Activated naive CD4-positive, alpha-beta T cell treated with anti-CD3 and anti-CD28 coated beads for 36 hours (primary cell): ENCODE data around the gene URGCP. TPM values are rescaled to one million over a fixed set of nuclear protein-coding genes. Genes with fewer than 3 reads are reported as not detected.

Experiments
- CTCF ChIA-PET: fragments of 350-600 bp; sonication (Branson Sonifier 250); formaldehyde crosslinking; loops from one replicate; lab custom pipeline; 2021; ENCODE audit warnings: antibody characterized with exemption; lab: Charles Lee
- DNase-seq: peaks from one replicate; pipeline ENCODE4 v3.0.0-alpha.2; 2020
- H3K27ac Mint-ChIP-seq: one replicate; pipeline ENCODE4 v1.8.0; 2021; ENCODE audit warnings: mild to moderate bottlenecking, mixed read lengths
- H3K27me3 Mint-ChIP-seq: one replicate; pipeline ENCODE4 v1.8.0; 2021; ENCODE audit warnings: low read depth, mixed read lengths
- H3K36me3 Mint-ChIP-seq: one replicate; pipeline ENCODE4 v1.8.0; 2021; ENCODE audit warnings: low read depth, mixed read lengths
- H3K4me1 Mint-ChIP-seq: one replicate; pipeline ENCODE4 v1.8.0; 2021; ENCODE audit warnings: low read depth, mixed read lengths
- H3K4me3 Mint-ChIP-seq: one replicate; pipeline ENCODE4 v1.8.0; 2021; ENCODE audit warnings: mild to moderate bottlenecking, moderate library complexity, mixed read lengths
- H3K9me3 Mint-ChIP-seq: one replicate; pipeline ENCODE4 v1.8.0; 2021; ENCODE audit warnings: mixed read lengths
- intact Hi-C: fragments of 100-400 bp; cut with micrococcal nuclease; formaldehyde crosslinking; loops from one replicate; pipeline ENCODE4 v1.15.1; 2023
- total RNA-seq, 2 experiments: library from RNA; stranded (reverse); gene quantifications; one replicate each; pipeline ENCODE4 v1.2.3, GENCODE V29; 2021

The URGCP gene
- total RNA-seq, 2 experiments from 2014 or later: 21.5 to 23.9 TPM

- Mint-ChIP-seq H3K9me3 (no peaks in the 10 kb centered on the region), H3K4me3 (no peak overlapping the region), H3K27ac (no peak overlapping the region), H3K27me3 (no peaks in the 10 kb centered on the region), H3K4me1 (no peaks in the 10 kb centered on the region), H3K36me3 (peaks cover 2% of the 10 kb centered on the region)
- no peak for DNase-seq
- intact Hi-C loops: no loop called here
- CTCF ChIA-PET: no interaction called here
These were observed 31.0 kb upstream of the URGCP start for GRCh38 chr7:43937444-43937843.

DNA sequence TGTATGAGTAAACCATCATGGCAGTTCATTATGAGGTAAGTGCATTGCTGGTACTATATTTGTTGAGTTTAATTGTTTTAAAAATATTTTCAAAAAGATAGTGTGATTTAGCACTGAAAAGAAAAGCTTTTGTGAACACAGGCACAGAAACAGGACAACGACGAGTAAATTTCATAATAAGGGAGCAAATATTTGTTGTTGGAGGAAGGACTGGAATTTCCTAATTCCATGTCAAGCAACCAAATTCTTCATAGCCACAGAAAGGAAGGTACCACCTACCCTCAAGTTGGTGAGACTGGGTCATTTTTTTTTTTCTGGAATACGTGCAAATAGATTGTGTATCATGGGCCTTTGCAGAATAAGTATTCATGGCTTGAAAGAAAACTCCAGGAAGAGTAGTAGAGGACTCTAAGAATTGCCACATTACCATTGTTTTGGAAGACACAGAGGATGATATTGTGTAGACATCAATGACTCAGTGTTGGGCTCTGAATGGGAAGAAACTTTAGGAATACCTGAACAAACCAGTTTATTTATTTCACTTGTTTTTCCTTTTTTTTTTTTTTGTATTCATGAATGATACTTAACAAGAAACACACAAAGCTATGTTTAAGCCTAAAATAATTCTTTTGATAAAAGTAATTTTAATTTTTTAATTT is 27.6 kb upstream of the URGCP start:
- H3K4me1 Mint-ChIP-seq: peaks cover 5% of the 10 kb centered on the region
- CTCF ChIA-PET: interaction anchor here (0.6 to 0.7 kb wide), 2 partner anchors 11 to 609 kb away, joined by 3 read pairs; no protein-coding TSS in a partner anchor
- H3K27ac Mint-ChIP-seq: no peak overlapping the region
- intact Hi-C loops: no loop called here
- H3K9me3 Mint-ChIP-seq: no peaks in the 10 kb centered on the region
- no peak overlapping the region for H3K4me3 Mint-ChIP-seq
- no peak for DNase-seq
- peaks cover 5% of the 10 kb centered on the region for H3K36me3 Mint-ChIP-seq
- no peaks in the 10 kb centered on the region for H3K27me3 Mint-ChIP-seq

GRCh38 chr7:43931346-43931745 is 24.9 kb upstream of the URGCP start:
- peak; percentile 15 for DNase-seq
- Mint-ChIP-seq H3K9me3 (no peaks in the 10 kb centered on the region), H3K36me3 (peaks cover 12% of the 10 kb centered on the region), H3K4me3 (peak overlapping the region; percentile 33), H3K4me1 (peaks cover 23% of the 10 kb centered on the region), H3K27ac (no peak overlapping the region), H3K27me3 (no peaks in the 10 kb centered on the region)
- intact Hi-C loops: no loop called here
- CTCF ChIA-PET: interaction anchor here (0.6 kb wide), 1 partner anchor 35 kb away, joined by 4 read pairs; no protein-coding TSS in a partner anchor

DNA sequence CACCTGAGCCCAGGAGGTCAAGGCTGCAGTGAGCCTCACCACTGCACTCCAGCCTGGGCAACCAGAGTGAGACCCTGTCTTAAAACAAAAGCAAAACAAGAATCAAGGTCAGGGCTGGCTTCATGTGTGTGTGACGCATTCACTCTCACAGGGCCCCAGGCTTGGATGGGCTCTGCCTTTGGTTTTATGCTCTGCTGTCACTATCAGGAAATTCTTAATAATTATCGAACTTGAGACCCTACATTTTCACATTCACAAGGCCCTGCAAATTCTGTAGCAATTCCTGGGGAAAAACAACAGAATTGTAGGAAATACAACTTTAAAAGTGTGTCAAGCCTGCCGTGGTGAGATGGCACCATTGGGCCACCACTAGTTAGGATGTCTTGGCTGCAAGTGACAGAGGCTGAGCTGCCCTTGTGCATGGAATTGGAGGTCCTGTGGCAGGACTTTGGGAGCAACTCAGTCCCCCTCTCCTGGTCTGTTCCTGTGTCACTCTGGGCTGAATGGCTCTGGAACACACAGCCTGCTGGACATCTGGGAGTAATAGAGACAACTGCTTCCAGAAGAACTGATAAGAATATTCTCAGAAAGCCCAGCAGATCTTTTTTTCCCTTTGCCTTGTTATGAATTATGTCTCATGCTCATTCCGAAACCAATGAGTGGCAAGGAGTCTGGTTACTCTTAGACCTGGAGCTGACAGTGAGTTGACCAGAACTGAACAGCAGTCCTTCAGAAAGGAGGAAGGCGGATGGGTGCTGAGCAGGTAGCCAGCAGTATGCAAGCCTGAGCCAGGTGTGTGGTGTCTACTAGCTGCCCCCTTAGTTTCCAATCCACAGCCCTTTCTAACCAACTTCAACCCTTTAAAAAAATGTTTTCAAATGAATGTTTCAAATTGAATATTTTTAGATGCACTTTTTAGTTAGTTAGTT is 23.4 kb upstream of the URGCP start:
- peaks cover 18% of the 10 kb centered on the region for H3K36me3 Mint-ChIP-seq
- intact Hi-C loops: loop anchor here (5.0 kb wide), 3 partner anchors 153 to 918 kb away; partner anchors contain the start of genes H2AZ2 and POLM
- no peaks in the 10 kb centered on the region for H3K27me3 Mint-ChIP-seq
- H3K4me3 Mint-ChIP-seq: no peak overlapping the region
- no peaks in the 10 kb centered on the region for H3K9me3 Mint-ChIP-seq
- H3K27ac Mint-ChIP-seq: no peak overlapping the region
- H3K4me1 Mint-ChIP-seq: peaks cover 26% of the 10 kb centered on the region
- CTCF ChIA-PET: no interaction called here
- DNase-seq: no peak

- DNase-seq: no peak
- H3K27me3 Mint-ChIP-seq: no peaks in the 10 kb centered on the region
- CTCF ChIA-PET: no interaction called here
- H3K9me3 Mint-ChIP-seq: peaks cover 2% of the 10 kb centered on the region
- intact Hi-C loops: loop anchor here (2.0 to 5.0 kb wide), 4 partner anchors 154 to 995 kb away; partner anchors contain the start of genes H2AZ2, MRPL32, POLM and PSMA2
- peaks cover 35% of the 10 kb centered on the region for H3K4me1 Mint-ChIP-seq
- H3K36me3 Mint-ChIP-seq: peaks cover 25% of the 10 kb centered on the region
- H3K27ac Mint-ChIP-seq: no peak overlapping the region
- peak overlapping the region; percentile 2 for H3K4me3 Mint-ChIP-seq
These were observed 21.4 kb upstream of the URGCP start for GRCh38 chr7:43927810-43928209.

DNA sequence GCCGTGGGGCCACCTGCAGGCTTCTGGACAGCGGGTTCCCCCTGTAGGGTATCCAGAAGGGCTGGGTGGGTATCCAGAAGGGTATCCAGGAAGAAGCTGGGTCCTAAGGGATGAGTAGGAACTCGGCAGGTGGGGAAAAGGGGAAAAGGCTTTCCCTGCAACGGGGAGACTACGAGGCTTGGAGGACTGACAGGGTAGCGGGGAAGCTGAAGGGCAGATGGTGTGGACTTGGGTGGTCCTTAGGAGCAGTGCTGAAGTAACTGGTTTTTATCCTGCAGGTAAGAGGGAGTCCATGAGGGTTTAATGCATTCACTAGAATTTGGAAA is 20.4 kb upstream of the URGCP start:
- Mint-ChIP-seq H3K9me3 (peaks cover 2% of the 10 kb centered on the region), H3K27me3 (no peaks in the 10 kb centered on the region), H3K4me1 (peaks cover 37% of the 10 kb centered on the region), H3K4me3 (peak overlapping the region; percentile 90), H3K36me3 (peaks cover 27% of the 10 kb centered on the region), H3K27ac (peak overlapping the region; percentile 84)
- no peak for DNase-seq
- intact Hi-C loops: loop anchor here (1.0 to 5.0 kb wide), 9 partner anchors 20 to 994 kb away; partner anchors contain the start of genes H2AZ2, MRPL32, MRPS24 and POLD2
- CTCF ChIA-PET: no interaction called here

DNA sequence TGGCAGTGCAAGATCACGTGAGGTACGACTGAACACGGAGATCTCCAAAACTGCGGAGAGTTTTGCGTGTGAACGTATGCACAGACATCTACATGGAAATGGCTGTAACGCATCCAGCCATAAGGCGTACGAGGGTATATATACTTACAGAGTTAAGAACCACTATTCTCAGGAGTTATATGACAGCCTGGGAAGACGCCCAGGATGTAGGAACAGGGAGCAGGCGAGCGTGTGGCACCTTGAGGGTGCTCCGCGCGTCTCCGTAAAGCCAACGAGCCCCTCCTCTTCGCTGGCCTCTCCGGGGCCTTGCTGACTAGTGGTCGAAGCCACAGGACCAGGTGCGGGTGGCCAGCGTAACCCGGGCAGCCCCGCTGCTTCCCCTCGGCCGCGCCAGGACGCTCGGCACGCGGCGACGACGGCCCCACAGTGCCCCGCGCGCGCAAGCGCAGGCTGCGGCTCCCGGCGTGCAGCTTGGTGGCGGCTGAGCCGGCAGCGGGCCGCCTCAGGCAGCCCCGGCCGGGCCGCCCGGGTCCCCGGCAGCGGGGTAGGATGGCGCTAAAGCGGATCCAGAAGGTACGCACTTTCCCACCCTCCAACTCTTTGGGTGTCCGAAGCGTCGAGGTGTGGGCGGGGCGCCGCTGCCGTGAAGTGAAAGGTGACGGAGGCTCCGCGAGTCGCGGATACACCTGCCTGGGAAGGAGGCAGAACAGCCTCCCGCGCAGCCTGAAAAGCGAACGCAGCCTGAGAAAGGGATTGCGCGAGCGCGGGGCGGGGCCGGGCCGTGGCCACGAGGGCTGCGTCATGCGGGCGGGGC is 19.8 kb upstream of the URGCP start, which contains the start of gene UBE2D4:
Gene UBE2D4 (plus strand): TSS at position 453 of the 814 bp plus-strand sequence. CDS start 97 bp downstream, at position 550.
- DNase-seq: peak; percentile 91
- H3K27me3 Mint-ChIP-seq: no peaks in the 10 kb centered on the region
- intact Hi-C loops: loop anchor here (1.0 to 5.0 kb wide), 9 partner anchors 20 to 993 kb away; partner anchors contain the start of genes H2AZ2, MRPL32, MRPS24 and POLD2
- H3K9me3 Mint-ChIP-seq: peaks cover 2% of the 10 kb centered on the region
- CTCF ChIA-PET: no interaction called here
- H3K4me1 Mint-ChIP-seq: peaks cover 33% of the 10 kb centered on the region
- H3K27ac Mint-ChIP-seq: peak within 1 kb of the TSS; percentile 88
- H3K36me3 Mint-ChIP-seq: peaks cover 27% of the 10 kb centered on the region
- H3K4me3 Mint-ChIP-seq: peak within 1 kb of the TSS; percentile 90

- Mint-ChIP-seq H3K27me3 (no peaks in the 10 kb centered on the region), H3K36me3 (peaks cover 26% of the 10 kb centered on the region), H3K9me3 (peaks cover 2% of the 10 kb centered on the region), H3K4me3 (no peak overlapping the region), H3K4me1 (peaks cover 28% of the 10 kb centered on the region), H3K27ac (no peak overlapping the region)
- intact Hi-C loops: no loop called here
- CTCF ChIA-PET: interaction anchor here (0.6 kb wide), 1 partner anchor 43 kb away, joined by 3 read pairs; no protein-coding TSS in a partner anchor
- no peak for DNase-seq
These were observed 16.3 kb upstream of the URGCP start for GRCh38 chr7:43922726-43923125.

GRCh38 chr7:43921423-43921822 is 15.0 kb upstream of the URGCP start:
- intact Hi-C loops: no loop called here
- no peak for DNase-seq
- CTCF ChIA-PET: no interaction called here
- Mint-ChIP-seq H3K27me3 (no peaks in the 10 kb centered on the region), H3K4me1 (peaks cover 19% of the 10 kb centered on the region), H3K36me3 (peaks cover 26% of the 10 kb centered on the region), H3K9me3 (peaks cover 2% of the 10 kb centered on the region), H3K27ac (no peak overlapping the region), H3K4me3 (no peak overlapping the region)

- no peak overlapping the region for H3K27ac Mint-ChIP-seq
- H3K4me1 Mint-ChIP-seq: peaks cover 4% of the 10 kb centered on the region
- no peaks in the 10 kb centered on the region for H3K9me3 Mint-ChIP-seq
- intact Hi-C loops: no loop called here
- H3K27me3 Mint-ChIP-seq: no peaks in the 10 kb centered on the region
- peaks cover 9% of the 10 kb centered on the region for H3K36me3 Mint-ChIP-seq
- no peak overlapping the region for H3K4me3 Mint-ChIP-seq
- DNase-seq: no peak
- CTCF ChIA-PET: interaction anchor here (0.6 kb wide), 1 partner anchor 29 kb away, joined by 4 read pairs; no protein-coding TSS in a partner anchor
These were observed 9.5 kb upstream of the URGCP start for GRCh38 chr7:43915907-43916306.

DNA sequence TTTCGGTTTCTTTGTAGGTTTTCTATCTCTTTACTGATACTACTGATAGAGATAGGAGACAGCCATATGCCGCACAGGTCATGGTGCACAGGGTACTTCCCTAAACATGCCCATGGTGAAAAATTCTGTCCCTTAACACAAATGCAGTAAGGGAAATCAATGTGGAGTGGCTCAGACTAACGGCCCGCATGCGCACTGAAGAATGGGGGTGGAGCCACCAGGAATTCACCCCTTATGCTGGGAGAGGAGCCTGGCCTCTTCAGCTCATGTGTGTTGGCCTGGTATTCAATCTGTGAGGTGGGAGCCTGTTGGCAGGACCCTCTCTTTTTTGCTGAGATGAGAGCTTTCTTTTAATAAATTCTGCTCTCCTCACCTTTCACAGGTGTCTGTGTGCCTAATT is 8.4 kb upstream of the URGCP start:
- no peak overlapping the region for H3K27ac Mint-ChIP-seq
- H3K4me1 Mint-ChIP-seq: peaks cover 4% of the 10 kb centered on the region
- H3K4me3 Mint-ChIP-seq: no peak overlapping the region
- intact Hi-C loops: no loop called here
- CTCF ChIA-PET: interaction anchor here (0.6 kb wide), 1 partner anchor 87 kb away, joined by 3 read pairs; no protein-coding TSS in a partner anchor
- H3K36me3 Mint-ChIP-seq: peaks cover 9% of the 10 kb centered on the region
- no peak for DNase-seq
- no peaks in the 10 kb centered on the region for H3K9me3 Mint-ChIP-seq
- no peaks in the 10 kb centered on the region for H3K27me3 Mint-ChIP-seq
